DOHH2 (cell line): ENCODE data around the gene PSTK.

ENCODE experiments used
- H3F3A ChIP-seq: fragments of 200-600 bp; sonication (generic), shearing (Covaris generic); 2 replicates; pipeline ENCODE4 v1.6.0; 2016; ENCODE audit warnings: antibody characterized with exemption, mild to moderate bottlenecking; ENCODE audit not compliant: control insufficient read depth, insufficient read depth
- H3K27ac ChIP-seq: fragments of 200-600 bp; sonication (generic); 2 replicates; pipeline ENCODE4 v1.5.1; 2014; ENCODE audit warnings: low read depth, mild to moderate bottlenecking, low read length, moderate library complexity
- H3K27me3 ChIP-seq: fragments of 200-600 bp; sonication (generic); 2 replicates; pipeline ENCODE4 v1.6.1; 2014; ENCODE audit warnings: mild to moderate bottlenecking, low read length, mixed read lengths; ENCODE audit not compliant: control insufficient read depth
- H3K36me3 ChIP-seq: fragments of 200-600 bp; sonication (generic); 2 replicates; pipeline ENCODE4 v1.6.1; 2014; ENCODE audit warnings: mild to moderate bottlenecking, low read length, moderate library complexity, mixed read lengths; ENCODE audit not compliant: control insufficient read depth
- H3K4me1 ChIP-seq: fragments of 200-600 bp; sonication (generic); 2 replicates; pipeline ENCODE4 v1.6.1; 2014; ENCODE audit warnings: mild to moderate bottlenecking, low read length, mixed read lengths; ENCODE audit not compliant: control insufficient read depth
- H3K4me2 ChIP-seq: fragments of 200-600 bp; sonication (generic); 2 replicates; pipeline ENCODE4 v1.6.0; 2014; ENCODE audit warnings: mild to moderate bottlenecking, low read length, moderate library complexity
- H3K4me3 ChIP-seq: fragments of 200-600 bp; sonication (generic); 2 replicates; pipeline ENCODE4 v1.5.1; 2014; ENCODE audit warnings: mild to moderate bottlenecking, low read length, mixed read lengths
- H3K79me2 ChIP-seq: fragments of 200-600 bp; sonication (generic); 2 replicates; pipeline ENCODE4 v1.6.1; 2014; ENCODE audit warnings: mild to moderate bottlenecking, low read length, mixed read lengths; ENCODE audit not compliant: control insufficient read depth
- H3K9me2 ChIP-seq: fragments of 200-600 bp; sonication (generic); replicated peaks from 2 replicates; pipeline ENCODE4 v1.6.1; 2014; ENCODE audit warnings: mild to moderate bottlenecking, low read length, mixed read lengths; ENCODE audit not compliant: control insufficient read depth
- H3K9me3 ChIP-seq: fragments of 200-600 bp; sonication (generic); 2 replicates; pipeline ENCODE4 v1.6.1; 2014; ENCODE audit warnings: antibody characterized with exemption, low read length, mixed read lengths; ENCODE audit not compliant: control insufficient read depth, insufficient read depth
- H4K20me1 ChIP-seq: fragments of 200-600 bp; sonication (generic); 2 replicates; pipeline ENCODE4 v1.6.0; 2014; ENCODE audit warnings: low read depth, mild to moderate bottlenecking, antibody characterized with exemption, low read length, moderate library complexity; ENCODE audit not compliant: control insufficient read depth, insufficient read depth
- CTCF ChIP-seq: fragments of 200-600 bp; sonication (generic); IDR thresholded peaks from one replicate; pipeline ENCODE4 v1.5.1; 2014; ENCODE audit warnings: antibody characterized with exemption, mild to moderate bottlenecking, low read depth, low read length; ENCODE audit not compliant: poor library complexity, severe bottlenecking
- EZH2phosphoT487 ChIP-seq: fragments of 200-600 bp; sonication (generic); IDR thresholded peaks from 2 replicates; pipeline ENCODE4 v1.6.1; 2017; ENCODE audit warnings: borderline replicate concordance, mild to moderate bottlenecking, antibody characterized with exemption, low read length, moderate library complexity, mixed read lengths

The PSTK gene

GRCh38 chr10:122981066-122981464 is 864 bp downstream of the PSTK start:
- Histone ChIP-seq H3K9me2 (no peaks in the 10 kb centered on the region), H3K9me3 (no peaks in the 10 kb centered on the region), H3K27me3 (no peaks in the 10 kb centered on the region), H3F3A (no peaks in the 10 kb centered on the region), H3K4me2 (peak overlapping the region; percentile 100), H3K4me3 (peak overlapping the region; percentile 92), H4K20me1 (no peaks in the 10 kb centered on the region), H3K4me1 (peaks cover 18% of the 10 kb centered on the region), H3K79me2 (peaks cover 2% of the 10 kb centered on the region; the same call in 1 of the 2 replicates), H3K27ac (peak overlapping the region; percentile 18; the same call in 1 of the 2 replicates), H3K36me3 (peaks cover 6% of the 10 kb centered on the region)
- TF ChIP-seq EZH2phosphoT487 (no peak), CTCF (peak; percentile 45)

GRCh38 chr10:122983898-122984297 is 3.7 kb downstream of the PSTK start:
- H3K4me3 ChIP-seq, result no peak overlapping the region
- H3K27ac ChIP-seq, result no peak overlapping the region
- H3K4me1 ChIP-seq, result peaks cover 18% of the 10 kb centered on the region
- H3K9me2 ChIP-seq, result no peaks in the 10 kb centered on the region
- 0 out of 2 replicates have a peak, but pooled peaks cover 3% of the 10 kb centered on the region for H3F3A ChIP-seq
- peaks cover 2% of the 10 kb centered on the region; the same call in 1 of the 2 replicates for H3K79me2 ChIP-seq
- TF ChIP-seq CTCF (no peak), EZH2phosphoT487 (no peak)
- no peaks in the 10 kb centered on the region for H3K27me3 ChIP-seq
- H3K4me2 ChIP-seq, result no peak overlapping the region
- H4K20me1 ChIP-seq, result no peaks in the 10 kb centered on the region
- no peaks in the 10 kb centered on the region for H3K9me3 ChIP-seq
- H3K36me3 ChIP-seq, result peaks cover 10% of the 10 kb centered on the region

GRCh38 chr10:122984708-122985107 is 4.5 kb downstream of the PSTK start:
- Histone ChIP-seq H3K9me2 (no peaks in the 10 kb centered on the region), H3K4me2 (no peak overlapping the region), H3K27ac (no peak overlapping the region), H3K4me1 (peaks cover 16% of the 10 kb centered on the region), H3K9me3 (no peaks in the 10 kb centered on the region), H3F3A (0 out of 2 replicates have a peak, but pooled peaks cover 3% of the 10 kb centered on the region), H4K20me1 (no peaks in the 10 kb centered on the region), H3K79me2 (peaks cover 2% of the 10 kb centered on the region; the same call in 1 of the 2 replicates), H3K36me3 (peaks cover 10% of the 10 kb centered on the region), H3K4me3 (no peak overlapping the region), H3K27me3 (no peaks in the 10 kb centered on the region)
- TF ChIP-seq EZH2phosphoT487 (no peak), CTCF (no peak)
